Sigmoid colon (tissue), 4 donors: ENCODE data around the gene C19orf73.

Experiments used
- CTCF ChIP-seq, 4 experiments: fragments of 450-650 bp in 3 of 4; fragments of 200-600 bp in 1 of 4; IDR thresholded peaks; one replicate each; pipeline ENCODE4 v1.5.1; 2016 to 2019; ENCODE audit warnings: antibody characterized with exemption in 4 of 4, mild to moderate bottlenecking in 3 of 4, moderate library complexity in 2 of 4
- EP300 ChIP-seq, 4 donors: sonication (generic); formaldehyde crosslinking; IDR thresholded peaks; one replicate each; pipeline ENCODE4 v1.6.1; 2017; ENCODE audit warnings: antibody characterized with exemption in 4 of 4
- POLR2A ChIP-seq, 2 donors: fragments of 450-650 bp; IDR thresholded peaks; one replicate each; pipeline ENCODE4 v1.6.1; 2016; ENCODE audit warnings: antibody characterized with exemption in 2 of 2, mild to moderate bottlenecking in 2 of 2, moderate library complexity in 2 of 2
- POLR2AphosphoS5 ChIP-seq, 4 donors: sonication (generic); formaldehyde crosslinking; IDR thresholded peaks; one replicate each; pipeline ENCODE4 v1.6.1; 2017; ENCODE audit warnings: antibody characterized with exemption in 4 of 4

GRCh38 chr19:49092686-49093085 is 26.3 kb downstream of the C19orf73 start:
- TF ChIP-seq CTCF (IDR thresholded peaks at IDR 0.05) (no peak), POLR2A (IDR thresholded peaks at IDR 0.05) (no peak), EP300 (IDR thresholded peaks at IDR 0.05) (no peak), POLR2AphosphoS5 (IDR thresholded peaks at IDR 0.05) (no peak)
